SK-N-SH (cell line): ENCODE results near the gene EPYC.

Source experiments
- CTCF ChIP-seq: fragments of 200-600 bp; sonication (generic); IDR thresholded peaks from 2 replicates; pipeline ENCODE4 v1.6.1; 2017; ENCODE audit warnings: antibody characterized with exemption, mild to moderate bottlenecking, moderate library complexity
- EZH2phosphoT487 ChIP-seq: fragments of 200-600 bp; sonication (generic); IDR thresholded peaks from 2 replicates; pipeline ENCODE4 v1.6.1; 2017; ENCODE audit warnings: low read depth, mixed run types, mild to moderate bottlenecking, antibody characterized with exemption, moderate library complexity, borderline replicate concordance
- REST ChIP-seq: IDR thresholded peaks from 2 replicates; pipeline ENCODE4 v1.6.1; 2012; ENCODE audit warnings: mild to moderate bottlenecking, low read depth, low read length, moderate library complexity
- RXRA ChIP-seq: IDR thresholded peaks from 2 replicates; pipeline ENCODE4 v1.4.0; 2012; ENCODE audit warnings: low read depth, mild to moderate bottlenecking, borderline replicate concordance
- SMC3 ChIP-seq: IDR thresholded peaks from 2 replicates; pipeline ENCODE4 v1.6.1; 2012; ENCODE audit warnings: low read depth, low read length, improper control_type of control experiment
- TEAD4 ChIP-seq: IDR thresholded peaks from 2 replicates; pipeline ENCODE4 v1.4.0; 2012; ENCODE audit warnings: mild to moderate bottlenecking, borderline replicate concordance; ENCODE audit not compliant: insufficient read depth

GRCh38 chr12:90972226-90972625 lies 32.5 kb downstream of the EPYC start:
- TF ChIP-seq TEAD4 (no peak), CTCF (no peak), REST (no peak), RXRA (no peak), SMC3 (no peak), EZH2phosphoT487 (no peak)
